WTC11 (cell line): Measurements from ENCODE around the gene ZMIZ1. TPM values are rescaled to one million over a fixed set of nuclear protein-coding genes. Genes with fewer than 3 reads are reported as not detected.

Source experiments
- ATAC-seq: fragments of 200-7000 bp; cut with Tn5 transposase; 2 replicates; pipeline ENCODE4 v1.10.0; 2021; ENCODE audit warnings: mild to moderate bottlenecking, moderate library complexity
- CTCF ChIA-PET: fragments of 300-600 bp; sonication (Branson Sonifier 250); formaldehyde crosslinking; loops from one replicate; lab custom pipeline; 2021; ENCODE audit warnings: antibody characterized with exemption; lab: Charles Lee
- POLR2A ChIA-PET: fragments of 350-600 bp; sonication (Branson Sonifier 250); formaldehyde crosslinking; loops from one replicate; lab custom pipeline; 2021; ENCODE audit warnings: antibody characterized with exemption; lab: Charles Lee
- DNase-seq: peaks from one replicate; pipeline ENCODE4 v3.0.0; 2021; ENCODE audit warnings: low spot score
- H3K27ac Mint-ChIP-seq: 2 replicates; pipeline ENCODE4 v1.8.0; 2021; ENCODE audit warnings: mixed read lengths
- H3K27me3 Mint-ChIP-seq: 2 replicates; pipeline ENCODE4 v1.8.0; 2021; ENCODE audit warnings: low read depth, mild to moderate bottlenecking, moderate library complexity, mixed read lengths
- H3K36me3 Mint-ChIP-seq: 2 replicates; pipeline ENCODE4 v1.8.0; 2021; ENCODE audit warnings: mixed read lengths
- H3K4me1 Mint-ChIP-seq: 2 replicates; pipeline ENCODE4 v1.8.0; 2022; ENCODE audit warnings: mixed read lengths
- H3K4me3 Mint-ChIP-seq: 2 replicates; pipeline ENCODE4 v1.8.0; 2021; ENCODE audit warnings: mild to moderate bottlenecking, moderate library complexity, mixed read lengths
- H3K9me3 Mint-ChIP-seq: 2 replicates; pipeline ENCODE4 v1.8.0; 2021; ENCODE audit warnings: mixed read lengths
- ATF1 ChIP-seq: sonication (generic); formaldehyde crosslinking; IDR thresholded peaks from 2 replicates; pipeline ENCODE4 v1.8.1; 2023; ENCODE audit warnings: mild to moderate bottlenecking, moderate library complexity, missing genetic modification reagents
- CREM ChIP-seq: sonication (generic); formaldehyde crosslinking; IDR thresholded peaks from 2 replicates; pipeline ENCODE4 v1.8.1; 2022; ENCODE audit warnings: mild to moderate bottlenecking, missing genetic modification reagents, moderate library complexity
- CTCF ChIP-seq: fragments of 200-600 bp; IDR thresholded peaks from 2 replicates; pipeline ENCODE4 v1.8.0; 2022; ENCODE audit warnings: antibody characterized with exemption
- ETV6 ChIP-seq: sonication (generic); formaldehyde crosslinking; IDR thresholded peaks from 2 replicates; pipeline ENCODE4 v1.8.1; 2022; ENCODE audit warnings: mild to moderate bottlenecking, missing genetic modification reagents
- FOXJ3 ChIP-seq: sonication (generic); formaldehyde crosslinking; IDR thresholded peaks from 2 replicates; pipeline ENCODE4 v1.9.0; 2021; ENCODE audit warnings: missing genetic modification reagents, mild to moderate bottlenecking, borderline replicate concordance
- GTF2I ChIP-seq: fragments of 250-450 bp; sonication (Bioruptor Pico); conservative IDR thresholded peaks from 2 replicates; pipeline ENCODE4 v1.4.0; 2021; ENCODE audit warnings: mild to moderate bottlenecking
- MAX ChIP-seq: sonication (generic); formaldehyde crosslinking; IDR thresholded peaks from 2 replicates; pipeline ENCODE4 v1.8.0; 2022; ENCODE audit warnings: mild to moderate bottlenecking, missing genetic modification reagents
- SMAD3 ChIP-seq: sonication (generic); formaldehyde crosslinking; IDR thresholded peaks from 2 replicates; pipeline ENCODE4 v1.8.0; 2022; ENCODE audit warnings: missing genetic modification reagents, mild to moderate bottlenecking, borderline replicate concordance
- TEAD4 ChIP-seq: sonication (generic); formaldehyde crosslinking; IDR thresholded peaks from 2 replicates; pipeline ENCODE4 v1.8.0; 2022; ENCODE audit warnings: mild to moderate bottlenecking, missing genetic modification reagents
- ZNF317 ChIP-seq: sonication (generic); formaldehyde crosslinking; IDR thresholded peaks from 2 replicates; pipeline ENCODE4 v1.8.1; 2023; ENCODE audit warnings: low read depth, mild to moderate bottlenecking, moderate library complexity, missing genetic modification reagents, borderline replicate concordance
- ZNF425 ChIP-seq: fragments of 250-450 bp; sonication (Bioruptor Pico); conservative IDR thresholded peaks from 2 replicates; pipeline ENCODE4 v1.9.0; 2021; ENCODE audit warnings: mild to moderate bottlenecking
- total RNA-seq: library from RNA; stranded (reverse); gene quantifications from 3 replicates; pipeline ENCODE4 v1.2.3, GENCODE V29; 2021
- TF ChIP-seq, protein P1 (sequence below): sonication (generic); formaldehyde crosslinking; conservative IDR thresholded peaks from 2 replicates; pipeline ENCODE4 v1.8.1; 2023; ENCODE audit warnings: mild to moderate bottlenecking, low read depth, missing genetic modification reagents, moderate library complexity

ZMIZ1 gene
- total RNA-seq, 1 experiment from 2014 or later = 44.4 TPM

DNA sequence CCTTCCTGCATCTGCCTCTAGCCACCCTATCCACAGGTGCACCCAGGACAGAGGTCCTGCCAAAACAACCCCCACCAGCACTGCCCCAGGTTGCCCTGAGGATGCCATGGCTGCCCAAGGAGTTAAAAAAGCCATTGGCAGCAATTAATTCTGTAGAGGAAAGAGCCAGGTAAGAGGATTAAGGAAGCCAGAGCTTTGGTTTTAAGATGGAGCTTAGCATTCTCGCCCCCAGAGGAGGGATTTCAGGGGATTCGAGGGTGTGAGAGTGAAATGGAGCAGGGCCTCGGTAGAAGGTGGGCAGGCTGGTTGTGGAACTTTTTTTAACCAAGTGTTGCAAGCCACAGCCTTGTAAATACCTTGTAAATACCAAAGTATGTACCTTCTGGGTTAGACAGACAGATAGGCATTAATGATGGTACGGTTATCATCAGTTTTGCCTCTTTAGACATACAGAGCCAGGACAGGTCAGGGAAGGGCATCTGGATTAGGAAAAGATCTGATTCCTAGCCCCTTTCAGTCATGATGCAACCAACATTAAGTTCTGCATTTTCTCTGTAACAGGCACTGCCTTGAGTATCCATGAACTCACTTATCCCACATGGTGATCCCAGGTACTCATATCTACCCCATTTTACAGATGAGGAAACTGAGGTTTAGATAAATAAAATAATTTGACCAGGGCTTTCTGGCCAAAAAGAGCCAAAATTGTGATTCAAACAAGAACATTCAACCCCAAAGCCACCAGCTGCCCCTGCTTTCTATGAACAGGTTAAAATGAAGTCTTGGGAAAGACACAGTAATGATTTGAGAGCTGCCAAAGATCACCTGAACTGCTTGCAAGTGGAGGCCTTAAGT lies 157.9 kb downstream of the ZMIZ1 start (continued):
- TF ChIP-seq ZNF317 = no peak
- TF ChIP-seq ATF1 (CRISPR knock-in tag) = no peak

DNA sequence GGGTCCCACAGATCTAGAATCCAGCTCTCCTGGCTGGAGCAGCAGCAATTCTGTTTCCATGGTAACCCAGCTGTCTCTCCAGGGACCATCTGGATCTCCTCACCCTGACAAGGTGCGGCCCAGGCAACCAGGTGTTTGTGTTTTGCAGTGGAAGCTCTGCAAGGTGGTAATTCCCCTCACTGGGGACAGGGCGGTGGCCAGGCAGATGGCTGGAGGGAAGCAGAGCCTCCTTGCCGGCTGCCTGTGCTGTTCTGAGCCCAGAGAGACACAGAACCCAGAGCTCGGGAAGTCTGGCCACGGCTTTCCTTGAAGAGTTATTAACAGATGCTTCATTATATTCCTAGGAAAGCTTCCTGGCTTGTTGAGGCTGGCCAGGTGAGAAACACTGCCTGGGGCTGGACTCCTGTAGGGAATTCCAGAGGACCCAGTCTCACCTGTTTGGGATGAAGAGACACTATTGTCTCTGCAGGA lies 160.3 kb downstream of the ZMIZ1 start:
- CTCF ChIA-PET = interaction anchor here (1.1 to 3.1 kb wide), 6 partner anchors 11 to 1199 kb away, joined by 3 to 18 read pairs (median 4); no protein-coding TSS in a partner anchor
- peaks cover 7% of the 10 kb centered on the region; the same call in 1 of the 2 replicates for H3K36me3 Mint-ChIP-seq
- DNase-seq (no peak), ATAC-seq (peak; percentile 3; the same call in 1 of the 2 replicates)
- POLR2A ChIA-PET = interaction anchor here (1.7 to 3.0 kb wide), 2 partner anchors 10 to 14 kb away, joined by 6 to 15 read pairs; no protein-coding TSS in a partner anchor
- peaks cover 14% of the 10 kb centered on the region for H3K27me3 Mint-ChIP-seq
- H3K27ac Mint-ChIP-seq = peak overlapping the region; percentile 86
- TF ChIP-seq ETV6 (CRISPR knock-in tag) (0 out of 2 replicates have a peak, but pooled peaks have one; percentile 17), TEAD4 (no peak)
- TF ChIP-seq, protein P1, sequence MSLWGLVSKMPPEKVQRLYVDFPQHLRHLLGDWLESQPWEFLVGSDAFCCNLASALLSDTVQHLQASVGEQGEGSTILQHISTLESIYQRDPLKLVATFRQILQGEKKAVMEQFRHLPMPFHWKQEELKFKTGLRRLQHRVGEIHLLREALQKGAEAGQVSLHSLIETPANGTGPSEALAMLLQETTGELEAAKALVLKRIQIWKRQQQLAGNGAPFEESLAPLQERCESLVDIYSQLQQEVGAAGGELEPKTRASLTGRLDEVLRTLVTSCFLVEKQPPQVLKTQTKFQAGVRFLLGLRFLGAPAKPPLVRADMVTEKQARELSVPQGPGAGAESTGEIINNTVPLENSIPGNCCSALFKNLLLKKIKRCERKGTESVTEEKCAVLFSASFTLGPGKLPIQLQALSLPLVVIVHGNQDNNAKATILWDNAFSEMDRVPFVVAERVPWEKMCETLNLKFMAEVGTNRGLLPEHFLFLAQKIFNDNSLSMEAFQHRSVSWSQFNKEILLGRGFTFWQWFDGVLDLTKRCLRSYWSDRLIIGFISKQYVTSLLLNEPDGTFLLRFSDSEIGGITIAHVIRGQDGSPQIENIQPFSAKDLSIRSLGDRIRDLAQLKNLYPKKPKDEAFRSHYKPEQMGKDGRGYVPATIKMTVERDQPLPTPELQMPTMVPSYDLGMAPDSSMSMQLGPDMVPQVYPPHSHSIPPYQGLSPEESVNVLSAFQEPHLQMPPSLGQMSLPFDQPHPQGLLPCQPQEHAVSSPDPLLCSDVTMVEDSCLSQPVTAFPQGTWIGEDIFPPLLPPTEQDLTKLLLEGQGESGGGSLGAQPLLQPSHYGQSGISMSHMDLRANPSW (CRISPR knock-in tag) = no peak
- H3K4me1 Mint-ChIP-seq = peaks cover 34% of the 10 kb centered on the region
- no peaks in the 10 kb centered on the region for H3K9me3 Mint-ChIP-seq
- no peak overlapping the region; the same call in 1 of the 2 replicates for H3K4me3 Mint-ChIP-seq

- TF ChIP-seq GTF2I (CRISPR knock-in tag) (no peak), SMAD3 (CRISPR knock-in tag) (no peak), ATF1 (CRISPR knock-in tag) (no peak)
- no peak for DNase-seq
- POLR2A ChIA-PET = interaction anchor here (0.9 to 3.0 kb wide), 4 partner anchors 9 to 14 kb away, joined by 3 to 15 read pairs (median 6); no protein-coding TSS in a partner anchor
- H3K27ac Mint-ChIP-seq = peak overlapping the region; percentile 93
- no peaks in the 10 kb centered on the region for H3K9me3 Mint-ChIP-seq
- H3K27me3 Mint-ChIP-seq = peaks cover 21% of the 10 kb centered on the region
- peaks cover 7% of the 10 kb centered on the region; the same call in 1 of the 2 replicates for H3K36me3 Mint-ChIP-seq
- peaks cover 33% of the 10 kb centered on the region for H3K4me1 Mint-ChIP-seq
- CTCF ChIA-PET = interaction anchor here (0.6 to 3.1 kb wide), 11 partner anchors 10 to 1182 kb away, joined by 3 to 18 read pairs (median 3); no protein-coding TSS in a partner anchor
- peak overlapping the region; percentile 25; the same call in 1 of the 2 replicates for H3K4me3 Mint-ChIP-seq
- ATAC-seq = peak; percentile 31
Measured at GRCh38 chr10:79229830-79230327, 161.1 kb downstream of the ZMIZ1 start.

- Mint-ChIP-seq H3K9me3 (no peaks in the 10 kb centered on the region), H3K27me3 (peaks cover 26% of the 10 kb centered on the region), H3K36me3 (peaks cover 7% of the 10 kb centered on the region; the same call in 1 of the 2 replicates), H3K4me1 (peaks cover 35% of the 10 kb centered on the region), H3K27ac (peak overlapping the region; percentile 93), H3K4me3 (peak overlapping the region; percentile 25)
- peak; percentile 92 for ATAC-seq
- peak; percentile 76 for DNase-seq
- ChIA-PET CTCF (interaction anchor here (0.6 to 3.1 kb wide), 8 partner anchors 10 to 1183 kb away, joined by 3 to 18 read pairs (median 4); no protein-coding TSS in a partner anchor), POLR2A (interaction anchor here (0.9 to 3.0 kb wide), 4 partner anchors 9 to 13 kb away, joined by 3 to 15 read pairs (median 6); no protein-coding TSS in a partner anchor)
- TF ChIP-seq FOXJ3 (CRISPR knock-in tag) (no peak), CTCF (no peak), ZNF425 (CRISPR knock-in tag) (no peak), MAX (CRISPR knock-in tag) (0 out of 2 replicates have a peak, but pooled peaks have one; percentile 40), CREM (CRISPR knock-in tag) (0 out of 2 replicates have a peak, but pooled peaks have one; percentile 32)
Measured at GRCh38 chr10:79230328-79230830, 161.6 kb downstream of the ZMIZ1 start.
